Right kidney (tissue), 1 donor: ENCODE measurements around the gene M6PR.
"Not testable (repeated sequence)": the region's sequence is repeated elsewhere in the genome, so short reads cannot be mapped to it uniquely, and the experiment has no call there.

ENCODE experiments used
- DNase-seq: peaks from one replicate; pipeline ENCODE4 v3.0.0-alpha.2; 2016

The M6PR gene

GRCh38 chr12:8914033-8914715, 35.3 kb downstream of the M6PR start, which contains the start of gene PHC1:
PHC1 (plus strand) TSS chr12:8914509; CDS start chr12:8917678, 3,169 bp downstream.
- DNase-seq = peak; percentile 96

- DNase-seq = no peak
These were observed 35.8 kb downstream of the M6PR start for GRCh38 chr12:8913702-8914032.

- DNase-seq = no peak
These were observed 36.5 kb downstream of the M6PR start for GRCh38 chr12:8912914-8913313.

- DNase-seq = no peak
These were observed 37.7 kb downstream of the M6PR start for GRCh38 chr12:8911606-8912268.

GRCh38 chr12:8909752-8910151, 39.7 kb downstream of the M6PR start:
- DNase-seq = no peak

- DNase-seq = no peak
These were observed 41.9 kb downstream of the M6PR start for GRCh38 chr12:8907513-8907912.

- DNase-seq = no peak
These were observed 42.9 kb downstream of the M6PR start for GRCh38 chr12:8906266-8907180.

- no peak for DNase-seq
These were observed 43.9 kb downstream of the M6PR start for GRCh38 chr12:8905546-8905945.

- no peak for DNase-seq
These were observed 44.8 kb downstream of the M6PR start for GRCh38 chr12:8904665-8905064.

- DNase-seq = no peak
These were observed 45.8 kb downstream of the M6PR start for GRCh38 chr12:8903646-8904045.

- not testable (repeated sequence) for DNase-seq
These were observed 46.7 kb downstream of the M6PR start for GRCh38 chr12:8902703-8903102.

- no peak for DNase-seq
These were observed 49.6 kb downstream of the M6PR start for GRCh38 chr12:8899830-8900229.

GRCh38 chr12:8897081-8897480, 52.4 kb downstream of the M6PR start:
- DNase-seq = no peak

GRCh38 chr12:8894986-8895385, 54.5 kb downstream of the M6PR start:
- DNase-seq = no peak

GRCh38 chr12:8894378-8894777, 55.1 kb downstream of the M6PR start:
- no peak for DNase-seq

- no peak for DNase-seq
These were observed 57.5 kb downstream of the M6PR start for GRCh38 chr12:8891976-8892375.
